ENCODE results near the gene TMEM123.

Gene TMEM123

DNA sequence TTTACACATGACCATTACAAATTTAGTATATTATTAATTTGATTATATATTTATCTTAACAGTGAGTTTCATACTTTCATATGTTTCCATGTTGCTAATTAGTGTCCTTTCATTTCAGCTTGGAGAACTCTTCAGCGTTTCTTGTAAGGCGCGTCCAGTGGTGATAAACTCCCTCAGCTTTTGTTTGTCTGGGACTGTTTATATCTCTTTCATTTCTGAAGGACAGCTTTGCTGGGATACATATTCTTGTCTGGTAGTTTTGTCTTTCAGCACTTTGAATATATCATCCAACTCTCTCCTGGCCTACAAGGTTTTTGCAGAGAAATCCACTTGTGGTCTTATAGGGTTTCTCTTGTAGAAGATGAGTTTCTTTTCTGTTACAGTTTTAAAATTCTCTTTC lies 93.2 kb downstream of the TMEM123 start:
- Histone ChIP-seq H2AFZ (ENCODE audit: insufficient read depth, low read length, poor library complexity) (no peak overlapping the region), H3K36me3 (ENCODE audit: control insufficient read depth in 1 of 2, insufficient read depth in 2 of 2, low read length in 2 of 2) (peaks cover 17 to 21% of the 10 kb centered on the region in 2 experiments), H4K12ac (ENCODE audit: low read depth, low read length) (no peak overlapping the region), H3K18ac (ENCODE audit: low read length) (no peak overlapping the region), H3K27me3 (ENCODE audit: insufficient read depth, low read length) (no peaks in the 10 kb centered on the region), H4K91ac (ENCODE audit: low read depth, low read length) (no peak overlapping the region), H3K27ac (ENCODE audit: low read depth, low read length) (no peak overlapping the region), H3K9ac (ENCODE audit: low read length) (no peak overlapping the region), H3K4me3 (ENCODE audit: low read depth, low read length) (no peak overlapping the region), H3K9me3 (ENCODE audit: insufficient read depth, low read depth, low read length) (no peaks in the 10 kb centered on the region), H2BK5ac (ENCODE audit: low read depth, low read length, poor library complexity) (no peak overlapping the region), H3K4me1 (ENCODE audit: control insufficient read depth in 1 of 2, insufficient read depth in 2 of 2, low read length in 2 of 2) (no peaks in the 10 kb centered on the region), H4K8ac (ENCODE audit: low read depth, low read length) (no peak overlapping the region), H3K4me2 (ENCODE audit: low read length) (no peak overlapping the region), H3K79me2 (ENCODE audit: control insufficient read depth, insufficient read depth, low read length, poor library complexity) (no peaks in the 10 kb centered on the region), H3K79me1 (ENCODE audit: low read length) (no peaks in the 10 kb centered on the region), H2BK120ac (ENCODE audit: insufficient read depth, low read length, poor library complexity) (no peak overlapping the region), H3K14ac (ENCODE audit: low read length) (no peak overlapping the region), H2AK5ac (ENCODE audit: low read length) (no peak overlapping the region), H3K4ac (ENCODE audit: low read depth, low read length) (no peak overlapping the region), H2BK12ac (ENCODE audit: low read length) (no peak overlapping the region), H3K23ac (ENCODE audit: low read length) (no peak overlapping the region)
- no CpG with 5 or more reads among the region's 3 CpGs for WGBS (ENCODE audit: extremely low coverage, insufficient coverage, insufficient read length)
- no peak for DNase-seq

DNA sequence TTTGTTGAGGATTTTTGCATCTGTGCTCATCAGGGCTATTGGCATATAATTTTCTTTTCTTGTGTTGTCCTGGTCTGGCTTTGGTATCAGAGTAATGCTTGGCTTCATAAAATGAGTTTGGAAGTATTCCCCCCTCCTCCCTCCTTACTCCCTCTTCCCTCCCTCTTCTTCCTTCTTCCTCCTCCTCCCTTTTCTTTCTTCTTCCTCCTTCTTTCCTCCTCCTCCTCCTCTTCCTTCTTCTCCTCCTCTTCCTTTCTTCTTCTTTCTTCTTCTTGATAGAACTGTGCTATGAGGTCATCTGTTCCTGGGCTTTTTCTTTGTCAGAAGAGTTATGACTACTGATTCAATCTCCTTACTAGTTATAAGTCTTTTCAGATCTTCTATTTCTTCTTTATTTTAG lies 95.4 kb downstream of the TMEM123 start:
- Histone ChIP-seq H3K4me1 (ENCODE audit: control insufficient read depth in 1 of 2, insufficient read depth in 2 of 2, low read length in 2 of 2) (no peaks in the 10 kb centered on the region), H2BK12ac (ENCODE audit: low read length) (no peak overlapping the region), H2AK5ac (ENCODE audit: low read length) (no peak overlapping the region), H2BK120ac (ENCODE audit: insufficient read depth, low read length, poor library complexity) (no peak overlapping the region), H3K14ac (ENCODE audit: low read length) (no peak overlapping the region), H3K79me1 (ENCODE audit: low read length) (no peaks in the 10 kb centered on the region), H3K27ac (ENCODE audit: low read depth, low read length) (no peak overlapping the region), H3K9ac (ENCODE audit: low read length) (no peak overlapping the region), H4K8ac (ENCODE audit: low read depth, low read length) (no peak overlapping the region), H2BK5ac (ENCODE audit: low read depth, low read length, poor library complexity) (no peak overlapping the region), H3K27me3 (ENCODE audit: insufficient read depth, low read length) (no peaks in the 10 kb centered on the region), H4K12ac (ENCODE audit: low read depth, low read length) (no peak overlapping the region), H4K91ac (ENCODE audit: low read depth, low read length) (no peak overlapping the region), H3K18ac (ENCODE audit: low read length) (no peak overlapping the region), H3K23ac (ENCODE audit: low read length) (no peak overlapping the region), H3K9me3 (ENCODE audit: insufficient read depth, low read depth, low read length) (no peaks in the 10 kb centered on the region), H3K79me2 (ENCODE audit: control insufficient read depth, insufficient read depth, low read length, poor library complexity) (no peaks in the 10 kb centered on the region), H3K4ac (ENCODE audit: low read depth, low read length) (no peak overlapping the region), H3K36me3 (ENCODE audit: control insufficient read depth in 1 of 2, insufficient read depth in 2 of 2, low read length in 2 of 2) (peaks cover 21 to 24% of the 10 kb centered on the region in 2 experiments), H3K4me2 (ENCODE audit: low read length) (no peak overlapping the region), H2AFZ (ENCODE audit: insufficient read depth, low read length, poor library complexity) (no peak overlapping the region), H3K4me3 (ENCODE audit: low read depth, low read length) (no peak overlapping the region)
- no peak for DNase-seq

DNA sequence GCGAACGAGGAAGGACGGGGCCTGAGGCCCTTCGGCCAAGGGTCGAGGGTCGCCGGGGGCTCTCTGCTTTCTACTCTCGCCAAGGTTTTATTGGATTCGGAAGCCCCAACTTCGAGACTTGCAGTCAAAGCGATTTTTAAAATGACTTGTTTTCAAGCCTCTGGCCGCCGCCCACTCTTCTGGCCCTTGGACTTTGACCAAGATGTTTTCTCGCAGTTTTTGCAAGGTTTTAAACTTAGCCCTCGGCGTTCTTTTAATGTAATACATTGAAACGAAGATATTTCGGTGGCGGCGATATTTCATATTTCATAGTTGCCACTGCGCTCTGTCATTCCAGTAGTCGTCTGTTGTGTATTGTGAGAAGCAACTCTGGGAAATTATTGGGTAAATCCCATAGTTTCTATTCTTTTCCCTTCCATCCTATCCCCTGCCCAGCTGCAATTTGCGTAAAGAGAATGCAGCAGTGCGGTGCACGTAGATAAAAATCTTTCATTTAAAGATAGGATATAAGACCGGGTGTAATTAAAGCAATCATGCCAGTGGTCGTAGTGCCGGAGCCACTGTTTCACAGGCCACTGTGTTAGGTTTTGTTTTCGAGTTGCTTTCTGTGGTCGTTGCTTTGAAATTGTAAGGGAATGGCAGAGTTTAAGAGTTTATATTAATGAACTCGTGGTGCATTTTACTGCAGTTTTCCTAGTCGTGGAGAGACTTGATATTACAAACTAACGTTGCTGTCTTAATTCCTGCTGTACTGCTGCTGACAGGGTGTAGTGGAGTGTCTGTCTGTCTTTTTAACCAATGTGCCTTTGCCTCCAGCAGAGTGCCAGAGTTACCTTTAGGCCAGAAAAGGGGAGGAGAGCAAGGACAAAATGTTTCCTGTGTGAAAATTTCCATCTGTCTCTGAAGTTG lies 104.8 kb downstream of the TMEM123 start:
- WGBS (ENCODE audit: extremely low coverage, insufficient coverage, insufficient read length), result no CpG with 5 or more reads among the region's 33 CpGs
- H3K79me1 ChIP-seq (ENCODE audit: low read length), result peaks cover 11% of the 10 kb centered on the region

DNA sequence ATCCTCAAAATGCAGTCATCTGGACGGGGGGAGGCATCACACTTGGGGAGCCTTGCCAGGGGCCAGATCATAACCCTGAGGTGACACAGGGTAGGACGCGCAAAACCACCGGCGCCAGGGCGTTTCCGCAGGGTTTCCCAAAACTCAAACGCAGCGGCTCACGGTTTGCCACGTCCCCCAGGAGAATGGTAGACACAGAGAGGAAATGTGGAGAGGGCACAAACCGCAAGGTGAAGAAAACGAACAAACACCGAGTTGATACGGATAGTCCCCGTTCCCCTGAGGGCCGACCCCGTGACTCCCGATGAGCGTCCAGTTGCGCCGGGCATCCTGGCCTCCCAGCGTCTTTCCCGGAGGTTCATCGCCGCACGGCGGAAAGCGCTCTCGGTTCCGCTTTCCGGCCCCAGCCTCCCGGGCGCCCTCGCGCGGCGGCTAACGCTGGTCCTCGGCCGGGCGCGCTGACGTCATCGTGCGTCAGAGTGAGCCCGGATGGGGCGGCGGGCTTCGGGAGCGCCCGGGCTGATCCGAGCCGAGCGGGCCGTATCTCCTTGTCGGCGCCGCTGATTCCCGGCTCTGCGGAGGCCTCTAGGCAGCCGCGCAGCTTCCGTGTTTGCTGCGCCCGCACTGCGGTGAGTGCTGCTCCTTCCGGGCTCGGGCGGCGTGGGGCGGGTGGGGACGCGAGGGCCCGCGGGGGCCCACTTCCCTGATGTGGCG lies 105.7 kb downstream of the TMEM123 start, which contains the start of gene BIRC2:
Gene BIRC2, plus strand, starts transcription at position 467 of the 714 bp plus-strand sequence. CDS start 2,641 bp downstream, outside the sequence.
- Histone ChIP-seq H3K27me3 (ENCODE audit: insufficient read depth, low read length) (no peaks in the 10 kb centered on the region), H3K4ac (ENCODE audit: low read depth, low read length) (peak within 1 kb of the TSS; percentile 70), H2AK5ac (ENCODE audit: low read length) (peak within 1 kb of the TSS; percentile 90), H3K79me1 (ENCODE audit: low read length) (peaks cover 11% of the 10 kb centered on the region), H3K9me3 (ENCODE audit: insufficient read depth, low read depth, low read length) (no peaks in the 10 kb centered on the region), H3K9ac (ENCODE audit: low read length) (peak within 1 kb of the TSS; percentile 86), H3K4me3 (ENCODE audit: low read depth, low read length) (peak within 1 kb of the TSS; percentile 78), H4K91ac (ENCODE audit: low read depth, low read length) (peak within 1 kb of the TSS; percentile 86), H2BK120ac (ENCODE audit: insufficient read depth, low read length, poor library complexity) (peak within 1 kb of the TSS; percentile 69), H3K27ac (ENCODE audit: low read depth, low read length) (peak within 1 kb of the TSS; percentile 94), H2BK5ac (ENCODE audit: low read depth, low read length, poor library complexity) (peak within 1 kb of the TSS; percentile 76), H3K23ac (ENCODE audit: low read length) (no peak within 1 kb of the TSS), H2BK12ac (ENCODE audit: low read length) (no peak within 1 kb of the TSS), H3K18ac (ENCODE audit: low read length) (peak within 1 kb of the TSS; percentile 91), H3K4me1 (ENCODE audit: control insufficient read depth in 1 of 2, insufficient read depth in 2 of 2, low read length in 2 of 2) (no peaks in the 10 kb centered on the region), H3K79me2 (ENCODE audit: control insufficient read depth, insufficient read depth, low read length, poor library complexity) (peaks cover 10% of the 10 kb centered on the region), H3K4me2 (ENCODE audit: low read length) (peak within 1 kb of the TSS; percentile 81), H3K14ac (ENCODE audit: low read length) (peak within 1 kb of the TSS; percentile 73), H4K12ac (ENCODE audit: low read depth, low read length) (peak within 1 kb of the TSS; percentile 96), H2AFZ (ENCODE audit: insufficient read depth, low read length, poor library complexity) (peak within 1 kb of the TSS; percentile 79), H3K36me3 (ENCODE audit: control insufficient read depth in 1 of 2, insufficient read depth in 2 of 2, low read length in 2 of 2) (peaks cover 0 to 3% of the 10 kb centered on the region in 2 experiments), H4K8ac (ENCODE audit: low read depth, low read length) (peak within 1 kb of the TSS; percentile 80)
- WGBS (ENCODE audit: extremely low coverage, insufficient coverage, insufficient read length), result no CpG with 5 or more reads among the region's 77 CpGs
- DNase-seq, result peak; percentile 97 to 98

More for the DNA sequence above, 104.8 kb downstream of the TMEM123 start:
- H3K4me3 ChIP-seq (ENCODE audit: low read depth, low read length), result peak overlapping the region; percentile 78
- peak overlapping the region; percentile 80 for H4K8ac ChIP-seq (ENCODE audit: low read depth, low read length)
- H3K18ac ChIP-seq (ENCODE audit: low read length), result peak overlapping the region; percentile 91
- no peaks in the 10 kb centered on the region for H3K9me3 ChIP-seq (ENCODE audit: insufficient read depth, low read depth, low read length)
- peak overlapping the region; percentile 50 for H2BK5ac ChIP-seq (ENCODE audit: low read depth, low read length, poor library complexity)
- peak overlapping the region; percentile 94 for H3K27ac ChIP-seq (ENCODE audit: low read depth, low read length)
- peak overlapping the region; percentile 59 for H2BK120ac ChIP-seq (ENCODE audit: insufficient read depth, low read length, poor library complexity)
- H2AK5ac ChIP-seq (ENCODE audit: low read length), result no peak overlapping the region
- peak overlapping the region; percentile 56 for H4K12ac ChIP-seq (ENCODE audit: low read depth, low read length)
- H3K79me2 ChIP-seq (ENCODE audit: control insufficient read depth, insufficient read depth, low read length, poor library complexity), result peaks cover 10% of the 10 kb centered on the region
- peak overlapping the region; percentile 86 for H3K9ac ChIP-seq (ENCODE audit: low read length)
- no peaks in the 10 kb centered on the region for H3K4me1 ChIP-seq (ENCODE audit: control insufficient read depth in 1 of 2, insufficient read depth in 2 of 2, low read length in 2 of 2)
- peak; percentile 46 to 69 for DNase-seq
- H3K27me3 ChIP-seq (ENCODE audit: insufficient read depth, low read length), result no peaks in the 10 kb centered on the region
- peak overlapping the region; percentile 81 for H3K4me2 ChIP-seq (ENCODE audit: low read length)
- H3K14ac ChIP-seq (ENCODE audit: low read length), result peak overlapping the region; percentile 69
- no peak overlapping the region for H2BK12ac ChIP-seq (ENCODE audit: low read length)
- H3K36me3 ChIP-seq (ENCODE audit: control insufficient read depth in 1 of 2, insufficient read depth in 2 of 2, low read length in 2 of 2), result peaks cover 0 to 5% of the 10 kb centered on the region in 2 experiments
- peak overlapping the region; percentile 86 for H4K91ac ChIP-seq (ENCODE audit: low read depth, low read length)
- H2AFZ ChIP-seq (ENCODE audit: insufficient read depth, low read length, poor library complexity), result peak overlapping the region; percentile 79
- no peak overlapping the region for H3K23ac ChIP-seq (ENCODE audit: low read length)
- H3K4ac ChIP-seq (ENCODE audit: low read depth, low read length), result peak overlapping the region; percentile 70
